Gastrocnemius medialis (tissue), 4 donors: Measurements from ENCODE around the gene ATP6AP1. TPM values are rescaled to one million over a fixed set of nuclear protein-coding genes. Genes with fewer than 3 reads are reported as not detected.
A peak's percentile ranks its signal among the peaks of the same experiment; 100 is the strongest.

Experiments used
- ATAC-seq, 2 donors: fragments of 150-250 bp; one replicate each; pipeline ENCODE4 v1.9.1; 2016
- DNase-seq, 2 donors: peaks; one replicate each; pipeline ENCODE4 v3.0.0-alpha.2; 2019
- H3K27ac ChIP-seq, 4 donors: fragments of 200-600 bp; sonication (generic); 1 replicate in 1 of 4; 2 replicates in 3 of 4; pipeline ENCODE4 v1.5.1; 2016 to 2018; ENCODE audit warnings: mild to moderate bottlenecking in 2 of 4, moderate library complexity in 1 of 4
- H3K27me3 ChIP-seq, 3 donors: fragments of 200-600 bp; sonication (generic) in 2 of 3; 1 replicate in 1 of 3; 2 replicates in 2 of 3; pipeline versions ENCODE4 v1.5.1 to v1.6.0; 2016 to 2019; ENCODE audit warnings: mild to moderate bottlenecking in 1 of 3, moderate library complexity in 1 of 3
- H3K36me3 ChIP-seq, 2 donors: fragments of 200-600 bp; sonication (generic) in 1 of 2; one replicate each; pipeline ENCODE4 v1.5.1; 2017 to 2018
- H3K4me1 ChIP-seq, 2 donors: fragments of 200-600 bp; sonication (generic) in 1 of 2; one replicate each; pipeline ENCODE4 v1.5.1; 2016 to 2017; ENCODE audit warnings: mild to moderate bottlenecking in 2 of 2
- H3K4me3 ChIP-seq, 4 donors: fragments of 200-600 bp; sonication (generic) in 3 of 4; 1 replicate in 1 of 4; 2 replicates in 3 of 4; pipeline ENCODE4 v1.5.1; 2016 to 2019; ENCODE audit warnings: mild to moderate bottlenecking in 2 of 4
- H3K9me3 ChIP-seq, 3 donors: fragments of 200-600 bp; sonication (generic) in 2 of 3; 1 replicate in 1 of 3; 2 replicates in 2 of 3; pipeline ENCODE4 v1.5.1; 2016 to 2019
- CTCF ChIP-seq, 5 experiments: fragments of 450-650 bp in 3 of 5; fragments of 200-600 bp in 2 of 5; sonication (generic) in 2 of 5; IDR thresholded peaks in 4 of 5; conservative IDR thresholded peaks in 1 of 5; 1 replicate in 4 of 5; 2 replicates in 1 of 5; pipeline ENCODE4 v1.5.1; 2016 to 2019; ENCODE audit warnings: antibody characterized with exemption in 5 of 5, mild to moderate bottlenecking in 3 of 5, moderate library complexity in 3 of 5
- POLR2A ChIP-seq, 2 donors: fragments of 450-650 bp; IDR thresholded peaks; one replicate each; pipeline ENCODE4 v1.6.1; 2017; ENCODE audit warnings: antibody characterized with exemption in 2 of 2, mild to moderate bottlenecking in 2 of 2, moderate library complexity in 2 of 2
- in situ Hi-C, 4 donors: fragments of 200-750 bp; cut with MboI; loops; one replicate each; pipeline versions ENCODE4 v1.15.0 to v1.8.0; 2017; ENCODE audit warnings: low sequenced_read_pairs in 4 of 4
- intact Hi-C: fragments of 100-400 bp; cut with DNase I; formaldehyde crosslinking; loops from one replicate; pipeline ENCODE4 v1.15.1; 2023; ENCODE audit warnings: low total_unique reads
- total RNA-seq, 4 donors: library from RNA; depleted of rRNA; stranded (reverse); fragments of >200 nt; gene quantifications; one replicate each; pipeline versions ENCODE4 v1.1.0 to v1.2.3, GENCODE V29; 2016

ATP6AP1 gene
- total RNA-seq, 4 donors from 2014 or later, result 16.7 to 37.8 (median 26.2) TPM

- Histone ChIP-seq H3K27ac (peak overlapping the region; percentile 83 to 96 (median 96)), H3K27me3 (no peaks in the 10 kb centered on the region), H3K4me1 (peaks cover 4 to 10% of the 10 kb centered on the region in 2 donors), H3K4me3 (no peak overlapping the region), H3K36me3 (no peaks in the 10 kb centered on the region), H3K9me3 (no peaks in the 10 kb centered on the region)
- intact Hi-C loops, result no loop called here
- ATAC-seq (no peak), DNase-seq (no peak)
- TF ChIP-seq CTCF (IDR thresholded peaks at IDR 0.05 in 4 of 5, conservative IDR thresholded peaks at IDR 0.05 in 1 of 5) (no peak), POLR2A (IDR thresholded peaks at IDR 0.05) (no peak)
- in situ Hi-C loops, result no loop called here
These were observed 47.7 kb upstream of the ATP6AP1 start for GRCh38 chrX:154380787-154381186.

GRCh38 chrX:154381271-154381670 lies 47.2 kb upstream of the ATP6AP1 start:
- Histone ChIP-seq H3K4me3 (no peak overlapping the region), H3K36me3 (no peaks in the 10 kb centered on the region), H3K27me3 (no peaks in the 10 kb centered on the region), H3K4me1 (peaks cover 4 to 10% of the 10 kb centered on the region in 2 donors), H3K9me3 (no peaks in the 10 kb centered on the region), H3K27ac (peak overlapping the region in 1 of 4 donors; percentile 83)
- in situ Hi-C loops (no loop called here), intact Hi-C loops (no loop called here)
- ATAC-seq (no peak), DNase-seq (no peak)
- TF ChIP-seq POLR2A (IDR thresholded peaks at IDR 0.05) (no peak), CTCF (IDR thresholded peaks at IDR 0.05 in 4 of 5, conservative IDR thresholded peaks at IDR 0.05 in 1 of 5) (no peak)

- no peak overlapping the region for H3K4me3 ChIP-seq
- in situ Hi-C loops, result no loop called here
- H3K27ac ChIP-seq, result no peak overlapping the region
- intact Hi-C loops, result no loop called here
- no peaks in the 10 kb centered on the region for H3K27me3 ChIP-seq
- H3K9me3 ChIP-seq, result no peaks in the 10 kb centered on the region
- no peak for TF ChIP-seq CTCF (IDR thresholded peaks at IDR 0.05 in 4 of 5, conservative IDR thresholded peaks at IDR 0.05 in 1 of 5)
- TF ChIP-seq POLR2A (IDR thresholded peaks at IDR 0.05), result no peak
- H3K4me1 ChIP-seq, result peaks cover 4 to 10% of the 10 kb centered on the region in 2 donors
- no peak for ATAC-seq
- no peaks in the 10 kb centered on the region for H3K36me3 ChIP-seq
- no peak for DNase-seq
These were observed 45.9 kb upstream of the ATP6AP1 start for GRCh38 chrX:154382483-154383069.

- no peak for ATAC-seq
- Histone ChIP-seq H3K4me3 (no peak overlapping the region), H3K27me3 (no peaks in the 10 kb centered on the region), H3K36me3 (no peaks in the 10 kb centered on the region), H3K4me1 (peaks cover 4 to 10% of the 10 kb centered on the region in 2 donors), H3K9me3 (no peaks in the 10 kb centered on the region), H3K27ac (no peak overlapping the region)
- TF ChIP-seq POLR2A (IDR thresholded peaks at IDR 0.05) (no peak), CTCF (IDR thresholded peaks at IDR 0.05 in 4 of 5, conservative IDR thresholded peaks at IDR 0.05 in 1 of 5) (no peak)
- intact Hi-C loops (no loop called here), in situ Hi-C loops (no loop called here)
- DNase-seq, result no peak
These were observed 44.9 kb upstream of the ATP6AP1 start for GRCh38 chrX:154383359-154384283.
